Gastrocnemius medialis (tissue), 4 donors: ENCODE measurements around the gene SMURF2.

Experiments
- CTCF ChIP-seq, 5 experiments: fragments of 450-650 bp in 3 of 5; fragments of 200-600 bp in 2 of 5; sonication (generic) in 2 of 5; IDR thresholded peaks in 4 of 5; conservative IDR thresholded peaks in 1 of 5; 1 replicate in 4 of 5; 2 replicates in 1 of 5; pipeline ENCODE4 v1.5.1; 2016 to 2019; ENCODE audit warnings: antibody characterized with exemption in 5 of 5, mild to moderate bottlenecking in 3 of 5, moderate library complexity in 3 of 5
- POLR2A ChIP-seq, 2 donors: fragments of 450-650 bp; IDR thresholded peaks; one replicate each; pipeline ENCODE4 v1.6.1; 2017; ENCODE audit warnings: antibody characterized with exemption in 2 of 2, mild to moderate bottlenecking in 2 of 2, moderate library complexity in 2 of 2

- no peak for TF ChIP-seq POLR2A (IDR thresholded peaks at IDR 0.05)
- no peak for TF ChIP-seq CTCF (IDR thresholded peaks at IDR 0.05 in 4 of 5, conservative IDR thresholded peaks at IDR 0.05 in 1 of 5)
Observed at GRCh38 chr17:64648234-64648633, 13.9 kb downstream of the SMURF2 start.
